H9 (cell line): ENCODE results near the gene IST1. TPM values are rescaled to one million over a fixed set of nuclear protein-coding genes. Genes with fewer than 3 reads are reported as not detected.

Experiments used
- DNase-seq: peaks from one replicate; pipeline ENCODE4 v3.0.0-alpha.2; 2017
- H2AFZ ChIP-seq: one replicate; pipeline ENCODE4 v1.6.1; 2013; ENCODE audit warnings: mild to moderate bottlenecking, low read length, control low read depth, moderate library complexity
- H2AK5ac ChIP-seq: 2 replicates; pipeline ENCODE4 v1.6.1; 2013; ENCODE audit warnings: low read length, control low read depth, mixed read lengths; ENCODE audit not compliant: insufficient read length
- H2BK120ac ChIP-seq: one replicate; pipeline ENCODE4 v1.6.1; 2013; ENCODE audit warnings: low read depth, mild to moderate bottlenecking, low read length, control low read depth, inconsistent platforms; ENCODE audit not compliant: poor library complexity, severe bottlenecking
- H2BK12ac ChIP-seq: 2 replicates; pipeline ENCODE4 v1.6.1; 2013; ENCODE audit warnings: low read length, control low read depth, mixed read lengths, low read depth; ENCODE audit not compliant: insufficient read length
- H2BK15ac ChIP-seq: 2 replicates; pipeline ENCODE4 v1.6.1; 2013; ENCODE audit warnings: low read depth, low read length, control low read depth
- H2BK20ac ChIP-seq: one replicate; pipeline ENCODE4 v1.6.1; 2013; ENCODE audit warnings: low read depth, mild to moderate bottlenecking, low read length, control low read depth, inconsistent platforms; ENCODE audit not compliant: poor library complexity, severe bottlenecking
- H2BK5ac ChIP-seq: 2 replicates; pipeline ENCODE4 v1.6.1; 2013; ENCODE audit warnings: low read length, control low read depth, mixed read lengths; ENCODE audit not compliant: insufficient read length
- H3K14ac ChIP-seq: 2 replicates; pipeline ENCODE4 v1.6.1; 2013; ENCODE audit warnings: low read length, control low read depth; ENCODE audit not compliant: insufficient read depth
- H3K18ac ChIP-seq: 2 replicates; pipeline ENCODE4 v1.6.1; 2013; ENCODE audit warnings: low read depth, mild to moderate bottlenecking, mixed read lengths, low read length, control low read depth; ENCODE audit not compliant: insufficient read length
- H3K23ac ChIP-seq: 2 replicates; pipeline ENCODE4 v1.6.1; 2013; ENCODE audit warnings: low read length, control low read depth, mixed read lengths, low read depth; ENCODE audit not compliant: insufficient read length
- H3K23me2 ChIP-seq: 2 replicates; pipeline ENCODE4 v1.6.1; 2013; ENCODE audit warnings: low read depth, mild to moderate bottlenecking, mixed read lengths, low read length, control low read depth; ENCODE audit not compliant: insufficient read length, poor library complexity, severe bottlenecking
- H3K27ac ChIP-seq: 2 replicates; pipeline ENCODE4 v1.5.1; 2013; ENCODE audit warnings: low read length, control low read depth, mixed read lengths, low read depth; ENCODE audit not compliant: insufficient read length
- H3K27me3 ChIP-seq: 2 replicates; pipeline ENCODE4 v1.6.1; 2013; ENCODE audit warnings: low read length, control low read depth, inconsistent platforms; ENCODE audit not compliant: insufficient read depth
- H3K4ac ChIP-seq: 2 replicates; pipeline ENCODE4 v1.6.1; 2013; ENCODE audit warnings: low read depth, mild to moderate bottlenecking, control low read depth, inconsistent platforms, low read length, moderate library complexity
- H3K4me1 ChIP-seq: 2 replicates; pipeline ENCODE4 v1.6.1; 2013; ENCODE audit warnings: low read length, control low read depth, inconsistent platforms; ENCODE audit not compliant: insufficient read depth
- H3K4me2 ChIP-seq: 2 replicates; pipeline ENCODE4 v1.6.1; 2013; ENCODE audit warnings: low read length, control low read depth, mixed read lengths; ENCODE audit not compliant: insufficient read length, insufficient read depth
- H3K56ac ChIP-seq: 2 replicates; pipeline ENCODE4 v1.6.1; 2013; ENCODE audit warnings: low read depth, mild to moderate bottlenecking, mixed read lengths, low read length, control low read depth; ENCODE audit not compliant: insufficient read length
- H3K79me1 ChIP-seq: 2 replicates; pipeline ENCODE4 v1.6.1; 2013; ENCODE audit warnings: low read depth, mild to moderate bottlenecking, moderate library complexity, low read length, control low read depth, inconsistent platforms; ENCODE audit not compliant: insufficient read depth, poor library complexity, severe bottlenecking
- H3K79me2 ChIP-seq: 2 replicates; pipeline ENCODE4 v1.6.1; 2013; ENCODE audit warnings: low read length, control low read depth, inconsistent platforms; ENCODE audit not compliant: insufficient read depth
- H3K9ac ChIP-seq: 2 replicates; pipeline ENCODE4 v1.6.1; 2013; ENCODE audit warnings: low read length, control low read depth, mixed read lengths; ENCODE audit not compliant: insufficient read length; ENCODE audit errors: extremely low read depth
- H3K9me3 ChIP-seq: one replicate; pipeline ENCODE4 v1.6.1; 2013; ENCODE audit warnings: low read depth, low read length, inconsistent platforms; ENCODE audit not compliant: control insufficient read depth
- H3T11ph ChIP-seq: one replicate; pipeline ENCODE4 v1.6.1; 2013; ENCODE audit warnings: mild to moderate bottlenecking, low read length, control low read depth, inconsistent platforms
- H4K20me1 ChIP-seq: one replicate; pipeline ENCODE4 v1.6.1; 2013; ENCODE audit not compliant: control insufficient read depth, insufficient read length, insufficient read depth
- H4K5ac ChIP-seq: 2 replicates; pipeline ENCODE4 v1.6.1; 2013; ENCODE audit warnings: low read depth, mild to moderate bottlenecking, mixed read lengths, low read length, control low read depth; ENCODE audit not compliant: insufficient read length
- H4K8ac ChIP-seq: replicated peaks from 2 replicates; pipeline ENCODE4 v1.6.1; 2013; ENCODE audit warnings: low read length, control low read depth, mixed read lengths, low read depth; ENCODE audit not compliant: insufficient read length
- H4K91ac ChIP-seq: 2 replicates; pipeline ENCODE4 v1.6.1; 2013; ENCODE audit warnings: low read depth, mild to moderate bottlenecking, moderate library complexity, mixed read lengths, low read length, control low read depth; ENCODE audit not compliant: insufficient read length
- H3K27ac Mint-ChIP-seq, 3 experiments: 2 replicates in 2 of 3; 3 replicates in 1 of 3; pipeline ENCODE4 v1.8.0; 2020 to 2021; ENCODE audit warnings: mixed read lengths in 3 of 3, mild to moderate bottlenecking in 1 of 3, moderate library complexity in 1 of 3
- H3K27me3 Mint-ChIP-seq: 2 replicates; pipeline ENCODE4 v1.8.0; 2021; ENCODE audit warnings: low read depth, mild to moderate bottlenecking, moderate library complexity, mixed read lengths
- H3K36me3 Mint-ChIP-seq, 3 experiments: 2 replicates in 2 of 3; 3 replicates in 1 of 3; pipeline ENCODE4 v1.8.0; 2020 to 2021; ENCODE audit warnings: low read depth in 3 of 3, mixed read lengths in 3 of 3; ENCODE audit not compliant: insufficient read depth in 1 of 3
- H3K4me1 Mint-ChIP-seq, 2 experiments: 2 replicates each; pipeline ENCODE4 v1.8.0; 2020; ENCODE audit warnings: mixed read lengths in 2 of 2
- H3K4me3 Mint-ChIP-seq, 2 experiments: 2 replicates in 1 of 2; 3 replicates in 1 of 2; pipeline ENCODE4 v1.8.0; 2020 to 2021; ENCODE audit warnings: mild to moderate bottlenecking in 2 of 2, mixed read lengths in 2 of 2, moderate library complexity in 1 of 2
- H3K9me3 Mint-ChIP-seq, 2 experiments: 2 replicates in 1 of 2; 3 replicates in 1 of 2; pipeline ENCODE4 v1.8.0; 2020; ENCODE audit warnings: mild to moderate bottlenecking in 2 of 2, mixed read lengths in 2 of 2, moderate library complexity in 1 of 2
- CTCF ChIP-seq: fragments of 200-600 bp; sonication (generic); conservative IDR thresholded peaks from 3 replicates; pipeline ENCODE4 v1.8.0; 2021; ENCODE audit warnings: antibody characterized with exemption, mild to moderate bottlenecking
- WGBS: extraction: QIAGEN DNeasy Blood & Tissue Kit; methylation state at CpG from one replicate; pipeline ENCODE4 v1.1.7; 2013; ENCODE audit warnings: missing lambda C conversion rate, low lambda C conversion rate, mixed read lengths; ENCODE audit not compliant: insufficient read length; ENCODE audit errors: extremely low coverage; 5-methylcytosine and 5-hydroxymethylcytosine counted together
- total RNA-seq: library from RNA; stranded (reverse); gene quantifications from 2 replicates; pipeline ENCODE4 v1.2.1, GENCODE V29; 2021

Gene IST1
- total RNA-seq, 1 experiment from 2014 or later, result 263 TPM

- H4K5ac ChIP-seq, result no peak overlapping the region
- no peak overlapping the region for H3K23ac ChIP-seq
- no peak for DNase-seq
- H2AK5ac ChIP-seq, result no peak overlapping the region
- no peak overlapping the region for H3K56ac ChIP-seq
- no peak overlapping the region for H2BK15ac ChIP-seq
- H4K20me1 ChIP-seq, result no peaks in the 10 kb centered on the region
- Mint-ChIP-seq H3K27me3 (no peaks in the 10 kb centered on the region; the same call in 1 of the 2 replicates), H3K9me3 (no peaks in the 10 kb centered on the region), H3K36me3 (peaks cover 4 to 10% (median 9%) of the 10 kb centered on the region in 3 experiments; a peak in 6 of 7 replicates), H3K4me3 (peak overlapping the region; percentile 87 to 96), H3K4me1 (peaks cover 21% of the 10 kb centered on the region in 2 experiments), H3K27ac (peak overlapping the region in 1 of 3 experiments; percentile 77; a peak in 1 of 7 replicates)
- no peak overlapping the region for H2BK120ac ChIP-seq
- no peak overlapping the region for H2BK5ac ChIP-seq
- H2BK20ac ChIP-seq, result no peak overlapping the region
- no peaks in the 10 kb centered on the region for H3K79me1 ChIP-seq
- H3T11ph ChIP-seq, result no peak overlapping the region
- H3K23me2 ChIP-seq, result peaks cover 15% of the 10 kb centered on the region
- H3K27ac ChIP-seq, result no peak overlapping the region
- no CpG with 5 or more reads among the region's 4 CpGs for WGBS
- no peak overlapping the region for H3K4ac ChIP-seq
- H3K79me2 ChIP-seq, result no peaks in the 10 kb centered on the region
- H3K14ac ChIP-seq, result no peak overlapping the region
- H4K91ac ChIP-seq, result no peak overlapping the region
- no peak overlapping the region for H3K4me2 ChIP-seq
- no peak overlapping the region for H2BK12ac ChIP-seq
- H4K8ac ChIP-seq, result no peak overlapping the region
- no peak overlapping the region for H3K18ac ChIP-seq
- no peak overlapping the region for H2AFZ ChIP-seq
- H3K9me3 ChIP-seq, result no peaks in the 10 kb centered on the region
- H3K9ac ChIP-seq, result no peak overlapping the region
- H3K4me1 ChIP-seq, result no peaks in the 10 kb centered on the region; the same call in 1 of the 2 replicates
- H3K27me3 ChIP-seq, result no peaks in the 10 kb centered on the region
- TF ChIP-seq CTCF, result no peak
These were observed 10.1 kb upstream of the IST1 start for GRCh38 chr16:71885261-71885650.
